Adipocyte (in vitro differentiated cells): ENCODE results near the gene ANKRD18A.
"Not testable (repeated sequence)": the region's sequence is repeated elsewhere in the genome, so short reads cannot be mapped to it uniquely, and the experiment has no call there.

Experiments used
- DNase-seq: peaks from one replicate; pipeline ENCODE4 v3.0.0-alpha.2; 2015; ENCODE audit warnings: low read depth
- H3K27me3 ChIP-seq: replicated peaks from 2 replicates; pipeline ENCODE4 v1.7.0; 2013; ENCODE audit warnings: mild to moderate bottlenecking, low read length, moderate library complexity; ENCODE audit not compliant: control insufficient read depth, insufficient read depth
- H3K36me3 ChIP-seq: 2 replicates; pipeline ENCODE4 v1.7.0; 2013; ENCODE audit warnings: low read length, mild to moderate bottlenecking, moderate library complexity; ENCODE audit not compliant: control insufficient read depth, insufficient read depth, severe bottlenecking
- H3K4me1 ChIP-seq: 2 replicates; pipeline ENCODE4 v1.7.0; 2013; ENCODE audit warnings: mild to moderate bottlenecking, low read length, moderate library complexity; ENCODE audit not compliant: control insufficient read depth, insufficient read depth
- H3K4me3 ChIP-seq: 2 replicates; pipeline ENCODE4 v1.7.0; 2013; ENCODE audit warnings: mild to moderate bottlenecking, low read length, moderate library complexity
- H3K9ac ChIP-seq: 2 replicates; pipeline ENCODE4 v1.7.0; 2013; ENCODE audit warnings: mild to moderate bottlenecking, low read length, moderate library complexity
- H3K9me3 ChIP-seq: 2 replicates; pipeline ENCODE4 v1.7.0; 2013; ENCODE audit warnings: mild to moderate bottlenecking, low read length, moderate library complexity; ENCODE audit not compliant: control insufficient read depth

The ANKRD18A gene

GRCh38 chr9:38622288-38622674 is 1.9 kb upstream of the ANKRD18A start:
- no peaks in the 10 kb centered on the region for H3K36me3 ChIP-seq
- peaks cover 35% of the 10 kb centered on the region for H3K27me3 ChIP-seq
- no peaks in the 10 kb centered on the region for H3K4me1 ChIP-seq
- H3K9me3 ChIP-seq = peaks cover 25% of the 10 kb centered on the region
- no peak overlapping the region for H3K4me3 ChIP-seq
- peak; percentile 45 for DNase-seq
- no peak overlapping the region for H3K9ac ChIP-seq

- Histone ChIP-seq H3K9me3 (peaks cover 25% of the 10 kb centered on the region), H3K9ac (no peak overlapping the region), H3K4me1 (no peaks in the 10 kb centered on the region), H3K36me3 (no peaks in the 10 kb centered on the region), H3K4me3 (no peak overlapping the region), H3K27me3 (peaks cover 35% of the 10 kb centered on the region)
- DNase-seq = peak; percentile 50
Observed at GRCh38 chr9:38621434-38622287, 1.3 kb upstream of the ANKRD18A start.

GRCh38 chr9:38619556-38620447 is 594 bp downstream of the ANKRD18A start:
- Histone ChIP-seq H3K9me3 (peaks cover 16% of the 10 kb centered on the region), H3K27me3 (peaks cover 35% of the 10 kb centered on the region), H3K36me3 (no peaks in the 10 kb centered on the region), H3K4me3 (peak overlapping the region; percentile 23), H3K9ac (no peak overlapping the region), H3K4me1 (no peaks in the 10 kb centered on the region)
- DNase-seq = peak; percentile 49

GRCh38 chr9:38598029-38598745 is 22.2 kb downstream of the ANKRD18A start:
- DNase-seq, H3K4me3 ChIP-seq, H3K9me3 ChIP-seq: not testable (repeated sequence)

GRCh38 chr9:38595117-38595516 is 25.3 kb downstream of the ANKRD18A start:
- H3K36me3 ChIP-seq, H3K4me1 ChIP-seq, DNase-seq, H3K9me3 ChIP-seq, H3K27me3 ChIP-seq, H3K9ac ChIP-seq, H3K4me3 ChIP-seq: not testable (repeated sequence)

More at GRCh38 chr9:38598029-38598745, 22.2 kb downstream of the ANKRD18A start:
- not testable (repeated sequence) for H3K9ac ChIP-seq, H3K36me3 ChIP-seq, H3K4me1 ChIP-seq, H3K27me3 ChIP-seq

- H3K9me3 ChIP-seq, H3K4me3 ChIP-seq, H3K36me3 ChIP-seq, H3K4me1 ChIP-seq, H3K9ac ChIP-seq, DNase-seq, H3K27me3 ChIP-seq: not testable (repeated sequence)
Observed at GRCh38 chr9:38591346-38592063, 28.9 kb downstream of the ANKRD18A start.

- H3K9ac ChIP-seq, H3K4me1 ChIP-seq, H3K9me3 ChIP-seq, DNase-seq, H3K27me3 ChIP-seq, H3K4me3 ChIP-seq, H3K36me3 ChIP-seq: not testable (repeated sequence)
Observed at GRCh38 chr9:38583765-38584164, 36.6 kb downstream of the ANKRD18A start.

GRCh38 chr9:38580112-38580511 is 40.3 kb downstream of the ANKRD18A start:
- H3K4me3 ChIP-seq, DNase-seq, H3K4me1 ChIP-seq, H3K27me3 ChIP-seq, H3K36me3 ChIP-seq, H3K9ac ChIP-seq, H3K9me3 ChIP-seq: not testable (repeated sequence)

GRCh38 chr9:38576181-38576580 is 44.2 kb downstream of the ANKRD18A start:
- H3K4me3 ChIP-seq, H3K9ac ChIP-seq, DNase-seq, H3K36me3 ChIP-seq, H3K9me3 ChIP-seq, H3K4me1 ChIP-seq, H3K27me3 ChIP-seq: not testable (repeated sequence)

GRCh38 chr9:38566048-38566447 is 54.3 kb downstream of the ANKRD18A start:
- not testable (repeated sequence) for H3K9ac ChIP-seq, H3K4me1 ChIP-seq, H3K4me3 ChIP-seq, DNase-seq, H3K36me3 ChIP-seq, H3K9me3 ChIP-seq, H3K27me3 ChIP-seq
